ENCODE measurements around the gene TRIM34.
A peak's percentile ranks its signal among the peaks of the same experiment; 100 is the strongest.
"Not testable (repeated sequence)": the region's sequence is repeated elsewhere in the genome, so short reads cannot be mapped to it uniquely, and the experiment has no call there.

TRIM34 gene

DNA sequence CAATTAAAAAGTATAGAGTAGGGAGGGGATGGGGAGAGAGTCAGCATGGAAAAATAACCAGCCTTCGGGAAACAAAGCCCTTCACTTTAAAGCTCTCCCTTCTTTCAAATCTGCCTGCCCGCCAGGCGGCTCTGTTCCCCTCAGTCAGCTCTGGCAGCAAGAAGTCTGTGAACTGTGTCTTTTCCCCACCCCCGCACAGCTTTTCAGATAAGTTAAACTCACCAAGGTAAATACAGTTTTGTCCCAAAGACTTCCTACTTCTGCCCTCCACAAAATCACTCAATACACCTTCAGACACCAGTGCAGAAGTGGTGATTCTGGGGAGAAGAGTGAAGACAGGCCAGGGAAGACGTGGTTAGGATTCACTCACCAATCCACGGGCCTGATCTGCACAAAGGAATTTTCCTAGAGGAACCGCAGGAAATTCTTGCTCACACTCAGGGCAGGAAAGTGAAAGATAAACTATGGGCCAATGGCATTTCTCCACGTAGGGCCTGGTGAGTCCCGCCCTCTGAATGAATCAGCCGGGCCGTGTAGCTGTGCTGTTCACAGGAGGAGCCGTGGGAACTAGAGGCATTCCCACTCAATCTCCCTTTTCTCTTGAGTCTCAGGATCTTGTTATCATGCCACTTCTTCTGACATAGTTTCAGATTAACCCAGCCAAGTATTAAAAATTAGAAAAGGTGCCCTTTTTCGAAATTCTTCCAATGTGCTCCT, 60.0 kb downstream of the TRIM34 start, which contains the start of gene TRIM5:
TSS of gene TRIM5 (minus strand) at position 429 of the 717 bp plus-strand sequence. CDS start 4,897 bp downstream, outside the sequence.
- DNase-seq (ENCODE audit: low read depth) = peak; percentile 93

GRCh38 chr11:5686426-5686825, 61.6 kb downstream of the TRIM34 start:
- no peak for DNase-seq (ENCODE audit: low read depth)

- no peak for DNase-seq (ENCODE audit: low read depth)
These were observed 63.7 kb downstream of the TRIM34 start for GRCh38 chr11:5688482-5688881.

DNA sequence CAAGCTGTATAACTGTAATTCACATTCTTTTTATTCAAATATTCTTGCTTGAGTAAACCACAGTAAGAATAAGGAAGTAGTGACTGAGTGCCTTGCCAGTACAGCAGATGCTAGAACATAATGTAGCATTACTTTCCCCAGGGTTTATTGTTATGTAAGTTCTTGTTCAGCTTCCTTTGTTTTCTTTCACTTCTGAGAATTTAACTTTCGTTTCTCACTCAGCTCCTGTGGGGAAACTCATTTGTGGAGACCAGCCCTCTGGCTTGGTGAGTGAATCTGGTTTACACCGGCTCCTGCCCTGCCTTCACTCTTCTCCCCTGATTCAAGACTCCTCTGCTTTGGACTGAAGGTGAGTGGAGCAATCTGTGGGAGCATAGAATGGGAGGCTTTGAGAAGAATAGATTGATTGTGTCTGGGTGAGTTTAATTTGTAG, 64.8 kb downstream of the TRIM34 start, which contains the start of gene TRIM22:
TSS of gene TRIM22 (plus strand) at position 240 of the 433 bp plus-strand sequence. CDS start 6,443 bp downstream, outside the sequence.
- peak; percentile 20 for DNase-seq (ENCODE audit: low read depth)

DNA sequence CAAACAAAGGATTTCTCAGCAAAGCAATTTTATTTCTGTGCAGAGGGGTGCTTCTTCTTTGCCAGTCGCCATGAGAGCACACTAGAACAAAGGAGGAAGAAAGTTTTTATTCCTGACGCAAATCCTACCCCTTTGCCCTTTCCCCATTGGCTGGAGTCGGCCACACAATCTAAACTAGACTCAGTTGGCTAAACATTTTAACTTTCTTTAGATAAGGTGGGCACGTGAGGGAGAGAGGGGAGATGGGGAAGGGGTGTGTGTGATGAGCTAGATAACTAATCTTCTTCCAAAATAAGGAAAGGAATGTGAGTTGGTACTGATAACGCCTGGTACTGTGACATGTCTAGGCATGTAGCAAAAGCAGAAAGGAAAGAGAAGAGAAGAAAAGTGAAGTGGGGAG, 65.4 kb downstream of the TRIM34 start:
- DNase-seq (ENCODE audit: low read depth) = no peak

DNA sequence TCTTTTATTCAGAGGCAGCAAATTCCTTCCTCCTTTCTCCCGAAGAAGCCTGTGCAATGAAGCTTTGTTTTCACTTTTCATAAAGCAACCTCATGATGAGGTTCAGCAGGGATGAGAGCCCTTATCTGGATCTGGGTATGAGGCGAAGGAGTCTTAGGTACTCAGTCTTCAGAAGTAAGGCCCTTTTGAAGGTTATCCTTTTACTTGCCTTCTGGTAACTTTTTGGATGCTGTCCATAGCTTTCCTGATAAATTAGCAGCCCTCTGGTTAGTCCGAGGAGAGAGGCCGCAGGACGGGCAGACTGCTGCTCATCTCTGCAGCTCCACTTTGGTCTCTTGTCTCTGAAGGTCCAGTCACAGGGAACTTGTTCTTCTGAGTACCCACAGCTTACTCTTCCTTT, 65.9 kb downstream of the TRIM34 start:
- DNase-seq (ENCODE audit: low read depth) = no peak

DNA sequence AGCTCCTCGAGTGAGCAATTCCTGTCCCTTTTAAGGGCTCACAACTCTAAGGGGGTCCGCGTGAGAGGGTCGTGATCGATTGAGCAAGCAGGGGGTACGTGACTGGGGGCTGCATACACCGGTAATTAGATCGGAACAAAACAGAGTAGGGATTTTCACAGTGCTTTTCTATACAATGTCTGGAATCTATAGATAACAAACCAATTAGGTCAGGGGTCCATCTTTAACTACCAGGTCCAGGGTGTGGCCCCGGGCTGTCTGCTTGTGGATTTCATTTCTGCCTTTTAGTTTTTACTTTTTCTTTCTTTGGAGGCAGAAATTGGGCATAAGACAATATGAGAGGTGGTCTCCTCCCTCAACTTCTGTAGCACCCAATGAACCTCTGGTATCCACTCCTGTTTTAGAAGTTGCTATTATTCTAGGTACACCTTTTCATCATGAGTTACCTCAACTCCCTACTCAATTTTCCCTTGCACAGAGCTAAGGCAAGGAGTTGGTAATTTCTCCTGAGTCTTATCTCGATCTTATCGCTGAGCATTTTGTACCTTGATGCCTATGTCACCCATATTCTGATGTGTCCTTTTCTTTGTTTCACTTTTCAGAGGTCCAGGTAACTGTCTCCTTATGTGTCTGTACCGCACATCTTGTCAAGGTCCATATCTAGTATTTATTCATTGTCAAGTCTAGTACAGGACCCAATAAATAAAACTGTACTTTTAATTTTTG, 66.6 kb downstream of the TRIM34 start:
- DNase-seq (ENCODE audit: low read depth) = not testable (repeated sequence)

GRCh38 chr11:5691964-5692361, 67.2 kb downstream of the TRIM34 start:
- no peak for DNase-seq (ENCODE audit: low read depth)

All from HS-5 (cell line).